Osteoblast (primary cell): ENCODE measurements around the gene EML2. TPM values are rescaled to one million over a fixed set of nuclear protein-coding genes. Genes with fewer than 3 reads are reported as not detected.
"Not testable (repeated sequence)": the region's sequence is repeated elsewhere in the genome, so short reads cannot be mapped to it uniquely, and the experiment has no call there.

Source experiments
- DNase-seq: peaks from one replicate; pipeline ENCODE4 v3.0.0; 2011; ENCODE audit warnings: low spot score, mixed read lengths; ENCODE audit not compliant: insufficient read length; ENCODE audit errors: missing footprints
- H2AFZ ChIP-seq: 2 replicates; pipeline ENCODE4 v1.6.0; 2011; ENCODE audit warnings: mild to moderate bottlenecking, low read length
- H3K27ac ChIP-seq: 2 replicates; pipeline ENCODE4 v1.5.1; 2011; ENCODE audit warnings: mild to moderate bottlenecking, low read depth, low read length, moderate library complexity
- H3K27me3 ChIP-seq: 2 replicates; pipeline ENCODE4 v1.6.0; 2012; ENCODE audit warnings: mild to moderate bottlenecking, control low read depth, inconsistent platforms, low read length, moderate library complexity; ENCODE audit not compliant: insufficient read depth
- H3K36me3 ChIP-seq: 2 replicates; pipeline ENCODE4 v1.5.1; 2011; ENCODE audit warnings: mild to moderate bottlenecking, low read length, control low read depth, moderate library complexity; ENCODE audit not compliant: insufficient read depth
- H3K4me1 ChIP-seq: 2 replicates; pipeline ENCODE4 v1.5.1; 2011; ENCODE audit warnings: mild to moderate bottlenecking, low read length, control low read depth, moderate library complexity; ENCODE audit not compliant: insufficient read depth
- H3K4me2 ChIP-seq: 2 replicates; pipeline ENCODE4 v1.6.0; 2011; ENCODE audit warnings: mild to moderate bottlenecking, low read length; ENCODE audit not compliant: insufficient read depth
- H3K4me3 ChIP-seq: fragments of 200-600 bp; sonication (generic); 3 replicates; pipeline ENCODE4 v1.5.1; 2012; ENCODE audit warnings: mild to moderate bottlenecking, low read length, inconsistent platforms; ENCODE audit not compliant: insufficient read depth
- H3K79me2 ChIP-seq: 2 replicates; pipeline ENCODE4 v1.6.0; 2012; ENCODE audit warnings: mild to moderate bottlenecking, low read length, control low read depth, inconsistent platforms; ENCODE audit not compliant: insufficient read depth
- H3K9me3 ChIP-seq: 2 replicates; pipeline ENCODE4 v1.5.1; 2011; ENCODE audit warnings: low read depth, low read length, control low read depth
- H4K20me1 ChIP-seq: 2 replicates; pipeline ENCODE4 v1.6.0; 2012; ENCODE audit warnings: mild to moderate bottlenecking, low read length, control low read depth; ENCODE audit not compliant: insufficient read depth
- CTCF ChIP-seq: IDR thresholded peaks from 2 replicates; pipeline ENCODE4 v1.5.1; 2011; ENCODE audit warnings: mild to moderate bottlenecking, low read depth, low read length, moderate library complexity; ENCODE audit errors: extremely low read depth
- total RNA-seq: library from RNA; depleted of rRNA; stranded (reverse); fragments of >200 nt; gene quantifications from 2 replicates; pipeline ENCODE4 v1.2.3, GENCODE V29; 2012

The EML2 gene
- total RNA-seq, 1 donor, result 10.1 TPM

GRCh38 chr19:45615795-45616703, 23.1 kb downstream of the EML2 start:
- H3K4me1 ChIP-seq, result peaks cover 12% of the 10 kb centered on the region
- no peaks in the 10 kb centered on the region for H3K27me3 ChIP-seq
- no peak overlapping the region for H2AFZ ChIP-seq
- no peaks in the 10 kb centered on the region for H3K79me2 ChIP-seq
- no peak for TF ChIP-seq CTCF
- H3K4me3 ChIP-seq, result no peak overlapping the region
- H3K9me3 ChIP-seq, result no peaks in the 10 kb centered on the region
- H3K36me3 ChIP-seq, result peaks cover 45% of the 10 kb centered on the region
- H4K20me1 ChIP-seq, result no peaks in the 10 kb centered on the region
- no peak overlapping the region for H3K4me2 ChIP-seq
- no peak overlapping the region for H3K27ac ChIP-seq
- peak; percentile 94 for DNase-seq

DNA sequence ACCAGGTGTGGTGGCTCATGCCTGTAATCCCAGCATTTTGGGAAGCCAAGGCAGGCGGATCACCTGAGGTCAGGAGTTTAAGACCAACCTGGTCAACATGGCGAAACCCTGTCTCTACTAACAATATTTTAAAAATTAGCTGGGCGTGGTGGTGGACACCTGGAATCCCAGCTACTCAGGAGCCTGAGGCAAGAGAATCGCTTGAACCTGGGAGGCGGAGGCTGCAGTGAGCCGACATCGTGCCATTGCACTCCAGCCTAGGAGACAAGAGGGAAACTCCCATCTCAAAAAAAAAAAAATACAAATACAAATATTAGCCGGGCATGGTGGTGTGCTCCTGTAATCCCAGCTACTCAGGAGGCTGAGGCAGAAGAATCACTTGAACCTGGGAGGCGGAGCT, 24.1 kb downstream of the EML2 start:
- peaks cover 12% of the 10 kb centered on the region for H3K4me1 ChIP-seq
- H2AFZ ChIP-seq, H3K27me3 ChIP-seq, H3K9me3 ChIP-seq, H3K4me2 ChIP-seq, DNase-seq, H4K20me1 ChIP-seq, H3K27ac ChIP-seq, H3K79me2 ChIP-seq, H3K4me3 ChIP-seq: not testable (repeated sequence)
- peaks cover 45% of the 10 kb centered on the region for H3K36me3 ChIP-seq

DNA sequence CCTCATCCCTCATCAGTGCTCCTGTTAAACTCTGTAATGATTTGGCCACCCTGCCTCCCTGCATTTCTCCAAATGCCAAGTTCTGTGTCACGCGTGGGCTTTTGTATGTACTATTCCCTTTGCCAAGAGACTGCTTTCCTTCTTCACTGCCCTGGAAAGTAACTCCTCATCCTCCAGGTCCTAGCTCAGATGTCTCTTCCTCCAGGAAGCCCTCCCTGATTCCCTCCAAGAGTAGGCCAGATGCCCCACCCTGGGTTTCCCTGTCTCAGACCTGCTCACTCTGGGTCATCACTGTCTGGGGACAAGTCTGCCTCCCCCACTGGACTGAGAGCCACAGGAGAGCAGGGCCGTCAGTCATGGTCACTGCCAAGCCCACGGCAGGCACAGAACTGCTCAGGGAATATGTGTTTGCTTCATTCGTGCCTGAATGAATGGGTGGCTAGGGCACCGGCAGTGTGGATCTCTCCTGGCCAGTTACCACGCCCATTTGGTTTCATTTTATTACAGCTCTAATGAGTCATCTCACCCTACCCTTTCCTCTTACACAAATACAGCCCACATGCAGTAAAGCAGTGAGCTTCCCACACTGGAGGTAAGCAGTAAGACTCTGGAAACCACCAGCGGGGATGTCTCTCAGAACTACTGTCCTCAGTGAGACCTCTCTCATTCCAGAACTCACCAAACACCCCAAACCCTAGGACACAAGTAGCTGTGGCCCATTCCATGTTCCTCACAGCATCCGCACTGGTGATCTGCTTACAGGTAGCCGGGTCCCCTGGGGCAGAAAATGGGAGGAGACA, 25.1 kb downstream of the EML2 start:
- Histone ChIP-seq H3K9me3 (no peaks in the 10 kb centered on the region), H3K4me1 (peaks cover 12% of the 10 kb centered on the region), H4K20me1 (no peaks in the 10 kb centered on the region), H3K79me2 (no peaks in the 10 kb centered on the region), H3K36me3 (peaks cover 44% of the 10 kb centered on the region), H3K4me2 (peak overlapping the region; percentile 67), H2AFZ (no peak overlapping the region), H3K27me3 (no peaks in the 10 kb centered on the region), H3K27ac (peak overlapping the region; percentile 81), H3K4me3 (no peak overlapping the region)
- TF ChIP-seq CTCF, result no peak
- peak; percentile 99 for DNase-seq

DNA sequence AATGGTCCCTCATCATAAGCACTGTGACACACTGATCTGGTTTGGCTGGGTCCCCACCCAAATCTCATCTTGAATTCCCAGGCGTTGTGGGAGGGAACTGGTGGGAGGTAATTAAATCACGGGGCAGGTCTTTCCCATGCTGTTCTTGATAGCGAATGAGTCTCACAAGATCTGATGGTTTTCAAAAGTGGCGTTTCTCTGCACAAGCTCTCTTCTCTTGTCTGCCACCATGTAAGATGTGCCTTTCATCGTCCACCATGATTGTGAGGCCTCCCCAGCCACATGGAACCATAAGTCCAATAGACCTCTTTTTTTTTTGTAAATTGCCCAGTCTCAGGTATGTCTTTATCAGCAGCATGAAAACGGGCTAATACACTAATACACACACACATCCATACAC, 30.2 kb downstream of the EML2 start:
- Histone ChIP-seq H2AFZ (no peak overlapping the region), H3K79me2 (no peaks in the 10 kb centered on the region), H3K27ac (no peak overlapping the region), H3K4me2 (no peak overlapping the region), H3K27me3 (no peaks in the 10 kb centered on the region), H3K4me1 (peaks cover 12% of the 10 kb centered on the region), H4K20me1 (no peaks in the 10 kb centered on the region), H3K9me3 (no peaks in the 10 kb centered on the region), H3K4me3 (no peak overlapping the region), H3K36me3 (peaks cover 33% of the 10 kb centered on the region)
- DNase-seq, result no peak
- no peak for TF ChIP-seq CTCF
